Measurements from ENCODE around the gene GARNL3.

DNA sequence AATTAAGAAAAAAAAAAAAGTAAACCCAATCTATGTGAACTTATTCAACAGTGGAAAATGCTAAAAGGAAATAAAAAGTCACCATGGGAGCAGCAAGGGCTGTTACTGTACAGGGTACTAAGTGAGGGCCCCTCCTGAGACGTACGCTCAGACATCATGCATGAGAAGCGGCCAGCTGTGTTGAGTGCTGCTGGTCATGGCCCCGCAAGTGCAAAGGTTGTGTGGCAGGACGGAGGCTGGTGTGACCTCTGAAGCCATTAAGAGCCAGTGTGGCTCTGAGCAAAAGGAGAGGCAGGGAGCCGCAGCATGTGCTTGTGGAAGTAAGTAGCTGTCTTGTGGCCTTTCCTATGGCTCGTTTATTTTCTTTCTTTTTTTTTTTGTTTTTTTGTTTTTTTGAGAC lies 156.5 kb downstream of the GARNL3 start:
- TF ChIP-seq, protein P1, sequence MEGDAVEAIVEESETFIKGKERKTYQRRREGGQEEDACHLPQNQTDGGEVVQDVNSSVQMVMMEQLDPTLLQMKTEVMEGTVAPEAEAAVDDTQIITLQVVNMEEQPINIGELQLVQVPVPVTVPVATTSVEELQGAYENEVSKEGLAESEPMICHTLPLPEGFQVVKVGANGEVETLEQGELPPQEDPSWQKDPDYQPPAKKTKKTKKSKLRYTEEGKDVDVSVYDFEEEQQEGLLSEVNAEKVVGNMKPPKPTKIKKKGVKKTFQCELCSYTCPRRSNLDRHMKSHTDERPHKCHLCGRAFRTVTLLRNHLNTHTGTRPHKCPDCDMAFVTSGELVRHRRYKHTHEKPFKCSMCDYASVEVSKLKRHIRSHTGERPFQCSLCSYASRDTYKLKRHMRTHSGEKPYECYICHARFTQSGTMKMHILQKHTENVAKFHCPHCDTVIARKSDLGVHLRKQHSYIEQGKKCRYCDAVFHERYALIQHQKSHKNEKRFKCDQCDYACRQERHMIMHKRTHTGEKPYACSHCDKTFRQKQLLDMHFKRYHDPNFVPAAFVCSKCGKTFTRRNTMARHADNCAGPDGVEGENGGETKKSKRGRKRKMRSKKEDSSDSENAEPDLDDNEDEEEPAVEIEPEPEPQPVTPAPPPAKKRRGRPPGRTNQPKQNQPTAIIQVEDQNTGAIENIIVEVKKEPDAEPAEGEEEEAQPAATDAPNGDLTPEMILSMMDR (IDR thresholded peaks at IDR 0.05; ENCODE audit: poor library complexity), result no peak
- TF ChIP-seq EZH2 (IDR thresholded peaks at IDR 0.05; ENCODE audit: borderline replicate concordance) (no peak), EZH2phosphoT487 (IDR thresholded peaks at IDR 0.05; ENCODE audit: low read depth, severe bottlenecking, unreplicated experiment) (no peak)

All from hepatocyte (in vitro differentiated cells).